ENCODE results near the gene TJAP1.

The TJAP1 gene

DNA sequence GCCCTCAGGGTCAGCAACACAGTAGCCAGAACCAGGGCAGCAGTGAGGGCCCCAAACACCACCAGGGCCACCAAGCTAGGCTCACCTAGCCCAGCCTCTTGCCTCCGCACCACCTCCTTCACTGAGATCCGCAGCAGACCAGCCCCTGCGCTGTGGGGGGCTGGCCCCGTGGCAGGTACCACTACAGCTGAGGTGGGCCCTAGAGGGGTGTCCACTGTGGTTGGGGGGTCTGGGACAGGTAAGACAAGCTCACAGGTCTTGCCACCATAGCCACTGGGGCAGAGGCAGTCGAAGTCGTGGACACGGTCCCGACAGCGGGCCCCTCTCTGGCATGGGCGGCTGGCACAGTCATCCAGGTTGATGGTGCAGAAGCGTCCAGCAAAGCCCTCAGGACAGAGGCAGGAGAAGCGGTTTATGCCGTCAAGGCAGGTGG lies 26.7 kb upstream of the TJAP1 start:
- no peaks in the 10 kb centered on the region for H3K9me3 ChIP-seq
- no peak for DNase-seq
- no peaks in the 10 kb centered on the region; the same call in 1 of the 2 replicates for H3K36me3 ChIP-seq
- no peak overlapping the region for H3K4me3 ChIP-seq (ENCODE audit: low read depth, low read length)
- peaks cover under 1% of the 10 kb centered on the region; the same call in 1 of the 2 replicates for H3K27me3 ChIP-seq
- TF ChIP-seq, protein P1, sequence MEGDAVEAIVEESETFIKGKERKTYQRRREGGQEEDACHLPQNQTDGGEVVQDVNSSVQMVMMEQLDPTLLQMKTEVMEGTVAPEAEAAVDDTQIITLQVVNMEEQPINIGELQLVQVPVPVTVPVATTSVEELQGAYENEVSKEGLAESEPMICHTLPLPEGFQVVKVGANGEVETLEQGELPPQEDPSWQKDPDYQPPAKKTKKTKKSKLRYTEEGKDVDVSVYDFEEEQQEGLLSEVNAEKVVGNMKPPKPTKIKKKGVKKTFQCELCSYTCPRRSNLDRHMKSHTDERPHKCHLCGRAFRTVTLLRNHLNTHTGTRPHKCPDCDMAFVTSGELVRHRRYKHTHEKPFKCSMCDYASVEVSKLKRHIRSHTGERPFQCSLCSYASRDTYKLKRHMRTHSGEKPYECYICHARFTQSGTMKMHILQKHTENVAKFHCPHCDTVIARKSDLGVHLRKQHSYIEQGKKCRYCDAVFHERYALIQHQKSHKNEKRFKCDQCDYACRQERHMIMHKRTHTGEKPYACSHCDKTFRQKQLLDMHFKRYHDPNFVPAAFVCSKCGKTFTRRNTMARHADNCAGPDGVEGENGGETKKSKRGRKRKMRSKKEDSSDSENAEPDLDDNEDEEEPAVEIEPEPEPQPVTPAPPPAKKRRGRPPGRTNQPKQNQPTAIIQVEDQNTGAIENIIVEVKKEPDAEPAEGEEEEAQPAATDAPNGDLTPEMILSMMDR (IDR thresholded peaks at IDR 0.05; ENCODE audit: low read depth, low read length): no peak
- H3K4me1 ChIP-seq: no peaks in the 10 kb centered on the region

GRCh38 chr6:43451348-43451747 lies 26.0 kb upstream of the TJAP1 start:
- Histone ChIP-seq H3K27me3 (peaks cover 7% of the 10 kb centered on the region), H3K9me3 (no peaks in the 10 kb centered on the region), H3K4me3 (ENCODE audit: low read depth, low read length) (no peak overlapping the region), H3K4me1 (no peaks in the 10 kb centered on the region), H3K36me3 (no peaks in the 10 kb centered on the region; the same call in 1 of the 2 replicates)
- DNase-seq: no peak
- TF ChIP-seq, protein P1 (IDR thresholded peaks at IDR 0.05; ENCODE audit: low read depth, low read length): no peak

DNA sequence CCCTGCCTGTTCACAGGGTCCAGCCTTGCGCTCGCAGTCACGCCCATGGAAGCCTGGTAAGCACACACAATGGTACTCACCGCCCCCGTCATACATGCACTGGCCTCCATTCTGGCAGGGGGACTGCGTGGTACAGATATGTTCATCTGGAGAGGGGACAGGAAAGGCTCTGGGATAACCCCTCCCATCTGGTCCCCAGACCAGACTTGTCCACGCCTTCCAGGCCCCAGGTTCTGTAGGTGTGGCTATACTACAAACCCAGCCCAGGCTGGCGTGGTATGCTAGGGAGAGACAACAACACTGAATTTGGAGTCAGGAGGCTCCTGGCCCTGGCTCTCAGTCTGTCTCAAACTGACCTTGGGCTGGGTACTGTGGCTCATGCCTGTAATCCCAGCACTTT lies 25.4 kb upstream of the TJAP1 start:
- Histone ChIP-seq H3K4me1 (no peaks in the 10 kb centered on the region), H3K9me3 (no peaks in the 10 kb centered on the region), H3K27me3 (peaks cover 12% of the 10 kb centered on the region), H3K4me3 (ENCODE audit: low read depth, low read length) (no peak overlapping the region), H3K36me3 (no peaks in the 10 kb centered on the region; the same call in 1 of the 2 replicates)
- TF ChIP-seq, protein P1 (IDR thresholded peaks at IDR 0.05; ENCODE audit: low read depth, low read length): no peak
- no peak for DNase-seq

DNA sequence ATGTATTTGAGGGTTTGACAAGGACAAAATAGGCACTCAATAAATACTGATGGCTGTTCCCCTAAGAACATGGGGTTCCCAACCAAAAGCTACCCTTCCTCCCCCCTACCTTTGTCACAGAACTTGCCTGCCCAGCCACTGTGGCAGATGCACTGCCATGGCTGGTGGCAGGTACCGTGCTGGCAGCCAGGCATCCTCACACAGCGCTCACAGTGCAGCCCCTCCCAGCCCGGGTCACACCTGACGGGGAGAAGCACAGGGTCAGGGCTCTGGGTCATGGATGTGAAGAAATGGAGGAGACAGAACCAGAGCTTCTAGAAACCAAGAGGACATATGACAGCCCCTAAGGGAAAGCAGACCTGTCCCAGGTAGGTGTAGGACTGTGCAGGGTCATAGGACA lies 24.5 kb upstream of the TJAP1 start:
- Histone ChIP-seq H3K36me3 (no peaks in the 10 kb centered on the region; the same call in 1 of the 2 replicates), H3K4me1 (no peaks in the 10 kb centered on the region), H3K9me3 (no peaks in the 10 kb centered on the region), H3K27me3 (peaks cover 12% of the 10 kb centered on the region), H3K4me3 (ENCODE audit: low read depth, low read length) (no peak overlapping the region)
- DNase-seq: no peak
- TF ChIP-seq, protein P1 (IDR thresholded peaks at IDR 0.05; ENCODE audit: low read depth, low read length): no peak

DNA sequence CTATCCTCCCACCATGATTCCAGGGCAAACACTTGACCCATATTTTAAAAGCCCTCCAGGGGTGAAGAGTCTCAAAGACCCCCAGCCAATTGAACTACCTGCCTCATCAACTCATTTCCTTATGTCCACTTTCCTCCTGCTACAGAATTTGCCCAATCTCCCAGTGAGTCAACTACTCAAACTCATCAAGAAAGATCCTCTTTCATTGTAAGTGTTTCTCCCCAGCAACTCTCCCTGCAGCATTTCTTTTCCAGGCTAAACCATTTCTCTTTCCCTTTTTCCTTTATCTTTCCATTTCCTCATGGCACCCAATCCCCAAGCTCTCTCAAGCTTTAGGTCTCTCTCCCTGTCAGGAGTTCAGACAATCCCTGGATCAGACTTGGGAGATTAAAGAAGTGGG lies 23.5 kb upstream of the TJAP1 start:
- H3K4me1 ChIP-seq: no peaks in the 10 kb centered on the region
- H3K4me3 ChIP-seq (ENCODE audit: low read depth, low read length): no peak overlapping the region
- H3K9me3 ChIP-seq: no peaks in the 10 kb centered on the region
- no peaks in the 10 kb centered on the region; the same call in 1 of the 2 replicates for H3K36me3 ChIP-seq
- TF ChIP-seq, protein P1 (IDR thresholded peaks at IDR 0.05; ENCODE audit: low read depth, low read length): no peak
- H3K27me3 ChIP-seq: peaks cover 12% of the 10 kb centered on the region
- DNase-seq: no peak

DNA sequence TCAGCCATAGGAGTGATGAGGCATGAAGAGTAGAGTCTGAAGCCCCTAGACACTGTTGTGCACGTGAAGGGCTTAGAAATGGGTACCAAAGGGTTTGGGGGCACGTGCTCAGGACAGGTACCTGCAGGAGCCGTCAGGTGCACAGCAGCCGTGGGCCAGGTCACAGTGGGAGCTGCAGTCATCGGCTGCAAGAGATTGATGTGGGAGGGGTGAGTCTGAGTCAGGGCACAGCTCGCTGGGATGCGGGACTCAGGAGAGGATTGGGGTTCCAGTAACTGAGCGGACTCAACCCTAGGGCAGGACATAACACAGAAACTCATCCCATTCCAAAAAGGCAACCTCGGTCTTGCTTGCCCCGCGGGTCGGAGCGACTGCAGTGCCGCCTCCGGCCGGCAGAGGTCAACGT lies 23.1 kb upstream of the TJAP1 start:
- H3K4me1 ChIP-seq: no peaks in the 10 kb centered on the region
- no peak for DNase-seq
- TF ChIP-seq, protein P1 (IDR thresholded peaks at IDR 0.05; ENCODE audit: low read depth, low read length): peak; percentile 84
- H3K9me3 ChIP-seq: no peaks in the 10 kb centered on the region
- H3K36me3 ChIP-seq: no peaks in the 10 kb centered on the region; the same call in 1 of the 2 replicates
- peak overlapping the region; percentile 60 for H3K4me3 ChIP-seq (ENCODE audit: low read depth, low read length)
- H3K27me3 ChIP-seq: peaks cover 12% of the 10 kb centered on the region
